ENCODE data around the gene ZNF556.

GRCh38 chr19:2927032-2927430 is 59.9 kb downstream of the ZNF556 start:
- TF ChIP-seq POLR2A (IDR thresholded peaks at IDR 0.05) (no peak), CTCF (IDR thresholded peaks at IDR 0.05) (no peak), POLR2AphosphoS5 (IDR thresholded peaks at IDR 0.05) (no peak)

Measured in breast epithelium (tissue), 3 donors.